H7 (cell line): ENCODE measurements around the gene MAML1. TPM values are rescaled to one million over a fixed set of nuclear protein-coding genes. Genes with fewer than 3 reads are reported as not detected.

Experiments used
- DNase-seq: peaks from one replicate; pipeline ENCODE4 v3.0.0; 2012
- H3K27me3 ChIP-seq: 2 replicates; pipeline ENCODE4 v1.6.0; 2011; ENCODE audit warnings: mild to moderate bottlenecking, low read length; ENCODE audit not compliant: control insufficient read depth, insufficient read depth
- H3K36me3 ChIP-seq: replicated peaks from 2 replicates; pipeline ENCODE4 v1.5.1; 2011; ENCODE audit warnings: low read length; ENCODE audit not compliant: control insufficient read depth, insufficient read depth
- H3K4me3 ChIP-seq: 2 replicates; pipeline ENCODE4 v1.5.1; 2011; ENCODE audit warnings: low read depth, mild to moderate bottlenecking, control low read depth, low read length, moderate library complexity; ENCODE audit not compliant: insufficient read depth
- total RNA-seq: library from RNA; depleted of rRNA; stranded (reverse); fragments of >200 nt; shearing (Covaris generic); gene quantifications from 2 replicates; pipeline ENCODE4 v1.2.3, GENCODE V29; 2014; rRNA removed

MAML1 gene
- total RNA-seq, 1 experiment from 2014 or later: 21.5 TPM

DNA sequence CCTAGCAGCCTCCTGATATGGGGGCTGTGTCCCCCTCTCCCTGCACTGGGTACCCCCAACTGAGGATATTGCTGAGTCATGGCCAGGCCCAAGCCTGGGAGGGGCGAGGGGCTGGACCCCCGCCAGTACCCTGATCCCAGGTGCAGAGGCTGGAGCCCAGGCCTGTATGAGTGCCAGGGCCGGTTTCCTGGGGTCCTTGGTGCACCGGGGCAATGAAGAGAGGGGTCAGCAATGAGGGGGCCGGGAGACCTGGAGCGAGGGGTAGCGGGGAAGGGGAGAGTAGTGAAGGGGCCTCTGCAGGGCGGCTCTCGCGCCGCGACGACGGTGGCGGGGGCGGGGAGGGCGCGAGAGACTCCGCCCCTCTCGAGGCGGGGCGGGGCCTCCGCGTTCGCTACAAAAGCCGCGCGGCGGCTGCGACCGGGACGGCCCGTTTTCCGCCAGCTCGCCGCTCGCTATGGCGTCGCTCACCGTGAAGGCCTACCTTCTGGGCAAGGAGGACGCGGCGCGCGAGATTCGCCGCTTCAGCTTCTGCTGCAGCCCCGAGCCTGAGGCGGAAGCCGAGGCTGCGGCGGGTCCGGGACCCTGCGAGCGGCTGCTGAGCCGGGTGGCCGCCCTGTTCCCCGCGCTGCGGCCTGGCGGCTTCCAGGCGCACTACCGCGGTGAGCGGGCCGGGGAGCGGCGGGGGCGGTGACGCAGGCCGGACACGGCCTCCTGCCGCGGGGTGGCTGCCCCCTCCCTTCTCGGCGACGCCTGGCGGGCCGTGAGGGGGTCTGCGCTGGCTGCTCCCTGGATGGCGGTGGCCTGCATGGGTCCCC is 88.1 kb downstream of the MAML1 start, which contains the start of gene SQSTM1:
Gene SQSTM1, plus strand, starts transcription at position 423 of the 815 bp plus-strand sequence. Its CDS starts 32 bp downstream, at position 455.
- peak within 1 kb of the TSS; percentile 94 for H3K4me3 ChIP-seq
- H3K36me3 ChIP-seq: peaks cover 27% of the 10 kb centered on the region
- peak; percentile 97 for DNase-seq
- H3K27me3 ChIP-seq: no peaks in the 10 kb centered on the region; the same call in 1 of the 2 replicates

DNA sequence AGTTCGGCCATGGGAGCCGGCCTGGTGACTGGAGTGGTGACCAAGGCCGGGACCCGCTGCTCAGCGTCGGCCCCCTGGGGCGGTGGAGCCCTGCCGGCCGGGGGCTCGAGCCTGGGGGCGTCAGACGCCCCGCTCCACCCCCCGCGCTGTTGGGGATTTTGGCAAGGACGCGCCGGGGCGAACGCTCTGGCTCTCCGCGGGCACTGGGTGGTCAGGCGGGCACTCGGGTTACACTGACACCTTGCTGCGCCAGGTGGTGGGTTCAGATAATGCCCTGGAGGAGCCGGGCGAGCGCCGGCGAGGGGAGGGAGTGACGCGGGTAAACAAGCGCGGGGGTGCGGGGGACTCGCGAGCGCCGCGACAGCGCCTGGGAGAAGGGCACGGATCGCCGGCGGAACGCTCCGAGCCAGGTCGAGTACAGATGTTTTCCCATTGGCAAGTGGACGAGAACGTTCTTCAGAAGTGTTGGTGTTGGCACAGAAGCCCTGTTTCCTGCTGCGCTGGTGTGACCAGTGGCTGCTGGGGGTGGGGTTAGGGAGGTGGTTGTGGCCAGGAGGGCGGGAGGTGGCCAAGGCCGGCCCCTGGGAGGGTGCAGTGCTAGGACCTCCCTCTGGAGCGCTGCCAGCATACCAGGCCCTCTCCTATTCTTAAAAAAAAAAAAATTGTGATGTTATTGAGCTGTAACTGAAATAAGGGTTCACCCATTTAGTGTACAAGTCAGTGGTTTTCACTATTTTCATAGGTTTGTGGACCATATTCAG is 88.9 kb downstream of the MAML1 start:
- Histone ChIP-seq H3K4me3 (peak overlapping the region; percentile 94), H3K36me3 (peaks cover 30% of the 10 kb centered on the region), H3K27me3 (no peaks in the 10 kb centered on the region)
- DNase-seq: peak; percentile 96

DNA sequence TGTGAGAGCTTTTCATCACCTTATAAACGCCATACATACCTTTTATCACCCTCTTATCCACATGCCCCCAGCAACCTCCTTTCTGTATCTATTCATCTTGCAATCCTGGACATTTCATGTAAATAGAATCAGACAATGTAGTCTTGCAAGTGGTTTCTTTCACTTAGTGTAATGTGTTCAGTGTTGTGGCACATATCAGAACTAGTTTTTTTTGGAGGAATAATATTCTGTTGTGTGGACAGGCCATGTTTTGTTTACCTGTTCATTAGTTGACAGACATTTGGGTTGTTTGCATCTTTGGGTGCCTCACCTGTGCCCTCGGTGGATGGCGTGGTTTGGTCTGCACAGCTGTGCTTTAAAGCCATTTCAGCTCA is 89.4 kb downstream of the MAML1 start:
- no peak for DNase-seq
- H3K4me3 ChIP-seq: peak overlapping the region; percentile 94
- H3K27me3 ChIP-seq: no peaks in the 10 kb centered on the region
- peaks cover 32% of the 10 kb centered on the region for H3K36me3 ChIP-seq

DNA sequence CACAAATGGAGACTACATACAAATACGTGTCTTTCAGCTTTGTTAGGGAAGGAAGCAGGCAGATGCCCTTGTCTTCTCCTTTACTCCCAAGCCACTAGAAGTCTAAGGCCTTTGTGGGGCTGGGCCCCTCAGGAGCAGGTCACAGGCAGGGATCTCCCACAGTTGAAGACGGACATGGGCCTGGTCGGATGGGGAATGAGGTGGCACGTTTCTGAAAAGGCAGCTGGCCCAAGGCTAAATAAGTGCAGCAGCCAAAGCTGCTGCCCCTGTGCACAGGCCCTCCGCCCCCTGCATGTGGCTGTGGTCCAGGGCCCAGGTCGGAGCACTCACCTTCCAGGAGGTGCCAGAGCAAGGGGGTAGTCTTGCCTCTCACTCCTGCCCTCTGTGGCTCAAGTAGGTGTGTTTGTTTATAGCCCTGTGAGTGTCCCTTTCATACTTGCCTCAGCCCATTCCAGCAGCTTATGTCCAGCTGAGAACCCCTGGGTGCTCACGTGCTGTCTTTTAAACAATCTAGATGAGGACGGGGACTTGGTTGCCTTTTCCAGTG is 89.9 kb downstream of the MAML1 start:
- Histone ChIP-seq H3K4me3 (no peak overlapping the region; the same call in 1 of the 2 replicates), H3K36me3 (peaks cover 32% of the 10 kb centered on the region)

DNA sequence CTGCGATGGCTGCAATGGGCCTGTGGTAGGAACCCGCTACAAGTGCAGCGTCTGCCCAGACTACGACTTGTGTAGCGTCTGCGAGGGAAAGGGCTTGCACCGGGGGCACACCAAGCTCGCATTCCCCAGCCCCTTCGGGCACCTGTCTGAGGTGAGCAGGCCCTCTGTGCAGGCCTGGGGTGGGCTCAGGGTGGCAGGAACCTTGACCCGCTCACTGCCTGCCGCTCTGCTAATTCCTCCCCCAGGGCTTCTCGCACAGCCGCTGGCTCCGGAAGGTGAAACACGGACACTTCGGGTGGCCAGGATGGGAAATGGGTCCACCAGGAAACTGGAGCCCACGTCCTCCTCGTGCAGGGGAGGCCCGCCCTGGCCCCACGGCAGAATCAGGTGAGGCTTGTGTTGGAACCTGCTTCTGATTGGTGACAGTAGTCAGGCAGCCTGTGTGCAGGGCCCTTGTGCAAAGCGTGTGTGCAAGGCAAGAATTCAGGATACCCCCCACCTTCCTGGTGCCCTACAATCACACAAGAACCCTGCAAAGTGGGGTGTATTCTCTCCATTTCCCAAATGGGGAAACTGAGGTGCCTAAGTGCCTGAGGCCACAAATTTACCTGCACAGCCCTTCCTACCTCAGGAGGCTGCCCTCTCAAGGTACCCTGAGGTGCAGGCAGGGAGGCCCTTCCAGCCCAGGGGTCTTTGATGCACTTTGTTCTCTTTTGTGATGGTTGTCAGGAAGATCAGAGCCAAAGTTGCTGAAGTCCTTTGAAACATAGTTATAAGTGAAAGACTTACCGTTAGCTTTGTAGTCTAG is 91.5 kb downstream of the MAML1 start:
- Histone ChIP-seq H3K4me3 (no peak overlapping the region), H3K27me3 (no peaks in the 10 kb centered on the region), H3K36me3 (peaks cover 36% of the 10 kb centered on the region)
- peak; percentile 22 for DNase-seq

More for the DNA sequence above, 89.9 kb downstream of the MAML1 start:
- H3K27me3 ChIP-seq: no peaks in the 10 kb centered on the region
- no peak for DNase-seq

DNA sequence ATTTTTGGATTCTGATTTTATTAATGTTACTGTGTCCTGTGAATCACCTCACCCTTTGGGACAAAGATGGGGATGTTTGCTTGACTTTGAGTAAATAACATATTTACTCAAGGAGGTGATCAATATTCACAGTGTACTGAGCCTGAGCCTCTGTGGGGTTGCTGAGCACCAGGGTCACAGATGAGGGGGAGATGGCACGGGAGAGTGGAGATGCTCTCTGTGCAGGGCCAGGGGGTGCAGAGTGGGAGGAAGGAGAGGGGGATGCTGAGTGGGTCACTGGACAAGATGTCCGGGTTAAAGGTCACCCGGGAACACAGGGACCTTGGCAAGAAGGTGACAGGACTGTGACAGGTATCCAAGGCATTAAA is 92.1 kb downstream of the MAML1 start:
- no peaks in the 10 kb centered on the region for H3K27me3 ChIP-seq
- peaks cover 38% of the 10 kb centered on the region for H3K36me3 ChIP-seq
- no peak overlapping the region for H3K4me3 ChIP-seq
- DNase-seq: peak; percentile 26

DNA sequence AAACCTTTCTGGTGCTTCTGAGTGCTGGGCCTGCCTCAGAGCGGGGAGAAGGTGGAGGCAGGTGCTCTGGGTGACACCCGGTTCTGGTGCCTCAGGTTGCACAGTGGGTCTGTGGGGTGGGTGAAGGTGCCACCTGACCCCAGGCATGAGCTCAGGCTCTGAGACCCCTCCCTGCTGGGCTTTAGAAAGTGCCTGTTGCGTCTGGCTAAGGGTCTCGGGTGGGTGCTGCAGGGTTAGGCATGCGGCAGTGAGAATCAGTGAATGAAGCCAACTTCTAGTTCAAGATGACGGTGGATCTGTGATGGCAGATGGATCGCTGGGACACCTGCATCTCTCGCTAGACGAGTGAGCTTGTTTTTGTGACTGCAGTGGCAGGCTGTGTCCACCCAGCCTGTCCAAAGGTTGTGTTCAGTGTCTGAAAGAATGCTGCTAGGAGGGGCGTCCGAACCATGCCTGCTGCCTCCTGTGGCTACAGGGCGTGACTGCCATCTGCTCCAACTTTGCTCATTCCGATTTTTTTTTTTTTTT is 93.1 kb downstream of the MAML1 start:
- H3K36me3 ChIP-seq: peaks cover 41% of the 10 kb centered on the region
- no peak overlapping the region for H3K4me3 ChIP-seq
- H3K27me3 ChIP-seq: no peaks in the 10 kb centered on the region
- DNase-seq: peak; percentile 44

Other genes with a start within 250 kb of the MAML1 start
- gene RUFY1, start 182.3 kb upstream of the MAML1 start, total RNA-seq: 25.5 and 27.5 TPM in 2 replicates
- 423 and 527 TPM in 2 replicates for gene HNRNPH1, start 109.2 kb upstream of the MAML1 start, total RNA-seq
- gene CBY3, start 51.8 kb upstream of the MAML1 start, total RNA-seq: 0.44 TPM in 1 of 2 replicates, not detected in the other
- 263 and 304 TPM in 2 replicates for gene CANX, start 33.9 kb upstream of the MAML1 start, total RNA-seq
- gene LTC4S, start 61.2 kb downstream of the MAML1 start, total RNA-seq: 0.67 and 5.1 TPM in 2 replicates
- gene MGAT4B, start 74.0 kb downstream of the MAML1 start, total RNA-seq: 131 and 148 TPM in 2 replicates
- gene SQSTM1, start 88.1 kb downstream of the MAML1 start, total RNA-seq: 161 and 184 TPM in 2 replicates
- 34.7 and 56.2 TPM in 2 replicates for gene MRNIP, start 126.0 kb downstream of the MAML1 start, total RNA-seq
- 48.1 and 61.2 TPM in 2 replicates for gene TBC1D9B, start 175.1 kb downstream of the MAML1 start, total RNA-seq